Activated CD8-positive, alpha-beta memory T cell treated with anti-CD3 and anti-CD28 coated beads for 48 hours (primary cell): ENCODE measurements around the gene RTEL1.

ENCODE experiments used
- DNase-seq, 3 experiments: peaks; one replicate each; pipeline ENCODE4 v3.0.0-alpha.2; 2020; ENCODE audit warnings: low read depth in 2 of 3, low spot score in 2 of 3

RTEL1 gene

DNA sequence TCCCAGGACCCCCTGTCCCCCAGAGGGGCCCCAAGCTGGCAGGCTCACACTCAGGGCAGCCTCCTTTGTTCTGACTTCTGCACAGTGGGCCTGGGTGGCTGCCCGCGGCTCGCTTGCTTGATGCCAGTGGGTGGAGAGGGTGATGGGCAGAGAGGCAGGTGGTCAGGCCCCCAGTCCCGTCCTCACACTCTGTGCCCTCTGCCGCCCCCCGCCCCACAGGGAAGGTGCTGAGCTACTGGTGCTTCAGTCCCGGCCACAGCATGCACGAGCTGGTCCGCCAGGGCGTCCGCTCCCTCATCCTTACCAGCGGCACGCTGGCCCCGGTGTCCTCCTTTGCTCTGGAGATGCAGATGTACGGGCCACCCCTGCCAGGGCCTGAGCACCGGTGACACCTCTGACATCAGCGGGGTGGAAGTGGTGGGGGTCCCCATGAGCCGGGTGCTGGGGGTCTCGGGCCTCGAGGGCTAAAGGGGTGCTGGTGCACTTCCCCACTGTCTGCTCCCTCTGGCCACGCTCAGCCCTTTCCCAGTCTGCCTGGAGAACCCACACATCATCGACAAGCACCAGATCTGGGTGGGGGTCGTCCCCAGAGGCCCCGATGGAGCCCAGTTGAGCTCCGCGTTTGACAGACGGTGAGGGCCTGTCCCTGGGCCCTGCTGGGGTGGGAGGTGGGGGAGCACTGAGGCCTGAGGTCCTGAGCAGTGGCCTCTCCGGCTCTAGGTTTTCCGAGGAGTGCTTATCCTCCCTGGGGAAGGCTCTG, 29.5 kb downstream of the RTEL1 start:
- DNase-seq, result no peak

DNA sequence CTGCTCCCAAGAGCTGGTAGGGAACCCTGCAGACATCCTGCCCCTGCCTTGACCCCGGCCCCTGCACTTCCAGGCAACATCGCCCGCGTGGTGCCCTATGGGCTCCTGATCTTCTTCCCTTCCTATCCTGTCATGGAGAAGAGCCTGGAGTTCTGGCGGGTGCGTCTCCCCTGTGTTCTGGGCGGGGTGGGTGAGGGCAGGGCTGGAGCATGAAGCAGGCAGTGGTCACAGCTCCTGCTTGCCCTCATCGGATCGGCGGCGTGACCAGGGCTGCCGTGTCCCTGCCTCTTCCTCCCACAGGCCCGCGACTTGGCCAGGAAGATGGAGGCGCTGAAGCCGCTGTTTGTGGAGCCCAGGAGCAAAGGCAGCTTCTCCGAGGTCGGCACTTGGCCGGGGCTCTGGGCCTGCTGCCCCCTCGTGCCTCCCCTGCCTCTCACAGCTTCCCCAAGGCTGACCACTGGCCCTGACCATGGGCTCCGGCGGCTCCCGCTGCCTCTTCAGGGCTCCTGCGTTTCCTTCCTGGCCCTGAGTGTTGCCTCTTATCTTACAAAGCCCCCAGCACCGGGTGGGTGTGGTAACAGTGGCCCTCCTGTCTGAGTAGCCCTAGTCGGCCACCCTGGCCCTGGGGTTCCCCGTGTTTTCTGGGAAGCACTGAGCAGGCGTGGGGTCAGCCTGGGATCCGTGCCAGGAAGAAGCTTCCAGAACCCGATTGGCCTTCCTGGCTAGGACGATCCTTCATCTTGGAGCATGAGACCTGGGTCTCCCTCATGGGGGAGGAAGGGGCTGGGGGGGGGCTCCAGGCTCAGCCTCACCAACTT, 30.3 kb downstream of the RTEL1 start:
- DNase-seq, result no peak

DNA sequence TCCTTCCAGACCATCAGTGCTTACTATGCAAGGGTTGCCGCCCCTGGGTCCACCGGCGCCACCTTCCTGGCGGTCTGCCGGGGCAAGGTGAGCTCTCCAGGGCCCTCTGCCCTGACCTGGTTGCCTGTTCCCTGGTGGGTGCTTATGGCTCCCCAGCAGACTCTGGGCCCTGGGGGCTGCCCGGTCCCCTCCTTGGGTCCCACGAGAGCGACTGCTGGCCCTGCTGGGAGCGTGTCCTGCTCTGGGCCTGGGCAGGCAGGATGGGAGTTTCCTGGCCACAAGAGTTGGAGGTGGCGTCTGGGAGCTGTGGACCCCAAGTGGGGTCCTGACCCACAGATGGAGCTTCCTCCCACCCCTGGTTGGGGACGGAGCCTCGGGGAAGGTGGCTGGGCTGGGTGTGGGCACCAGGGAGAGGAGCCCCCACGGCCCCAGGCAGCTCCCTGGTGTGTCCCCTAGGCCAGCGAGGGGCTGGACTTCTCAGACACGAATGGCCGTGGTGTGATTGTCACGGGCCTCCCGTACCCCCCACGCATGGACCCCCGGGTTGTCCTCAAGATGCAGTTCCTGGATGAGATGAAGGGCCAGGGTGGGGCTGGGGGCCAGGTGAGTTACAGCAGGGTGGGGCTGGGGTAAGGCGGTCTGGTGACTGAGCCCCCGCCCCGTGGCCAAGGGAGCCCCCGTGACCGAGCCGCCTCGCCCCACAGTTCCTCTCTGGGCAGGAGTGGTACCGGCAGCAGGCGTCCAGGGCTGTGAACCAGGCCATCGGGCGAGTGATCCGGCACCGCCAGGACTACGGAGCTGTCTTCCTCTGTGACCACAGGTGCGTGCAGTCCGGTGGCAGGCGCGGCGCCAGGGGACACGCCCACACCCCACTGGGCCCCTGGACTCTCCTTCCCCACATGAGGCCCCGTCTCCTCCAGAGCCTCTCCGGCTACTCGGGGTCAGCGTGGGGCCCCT, 31.2 kb downstream of the RTEL1 start:
- no peak for DNase-seq

DNA sequence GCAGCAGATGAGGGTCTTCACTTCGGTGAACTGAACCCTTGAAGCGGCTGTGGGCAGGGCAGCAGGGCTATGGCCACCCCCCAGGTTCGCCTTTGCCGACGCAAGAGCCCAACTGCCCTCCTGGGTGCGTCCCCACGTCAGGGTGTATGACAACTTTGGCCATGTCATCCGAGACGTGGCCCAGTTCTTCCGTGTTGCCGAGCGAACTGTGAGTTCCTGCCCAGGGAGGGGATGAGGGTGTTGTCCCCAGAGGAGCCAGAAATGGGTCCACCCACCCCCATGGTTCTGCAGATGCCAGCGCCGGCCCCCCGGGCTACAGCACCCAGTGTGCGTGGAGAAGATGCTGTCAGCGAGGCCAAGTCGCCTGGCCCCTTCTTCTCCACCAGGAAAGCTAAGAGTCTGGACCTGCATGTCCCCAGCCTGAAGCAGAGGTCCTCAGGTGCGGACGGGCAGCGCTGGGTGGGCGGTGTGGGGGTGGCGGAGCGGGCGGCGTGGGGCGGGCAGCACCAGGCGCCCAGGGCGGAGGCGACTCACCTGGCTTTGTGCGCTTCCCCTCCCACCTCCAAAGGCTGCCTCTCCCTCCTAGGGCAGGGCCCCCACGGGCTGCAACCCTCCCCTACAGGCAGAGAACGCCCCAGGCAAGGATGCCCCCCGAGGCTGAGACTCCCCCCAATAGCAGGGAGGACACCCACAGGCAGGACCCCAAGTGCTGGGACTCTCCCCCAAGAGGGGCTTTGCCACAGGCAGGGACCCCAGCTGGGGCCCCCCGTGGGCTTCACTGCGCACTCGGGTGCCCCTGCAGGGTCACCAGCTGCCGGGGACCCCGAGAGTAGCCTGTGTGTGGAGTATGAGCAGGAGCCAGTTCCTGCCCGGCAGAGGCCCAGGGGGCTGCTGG, 32.1 kb downstream of the RTEL1 start:
- no peak for DNase-seq

- no peak for DNase-seq
These were observed 33.0 kb downstream of the RTEL1 start for GRCh38 chr20:63690898-63691710.

GRCh38 chr20:63691711-63692435, 33.8 kb downstream of the RTEL1 start:
- DNase-seq, result no peak

DNA sequence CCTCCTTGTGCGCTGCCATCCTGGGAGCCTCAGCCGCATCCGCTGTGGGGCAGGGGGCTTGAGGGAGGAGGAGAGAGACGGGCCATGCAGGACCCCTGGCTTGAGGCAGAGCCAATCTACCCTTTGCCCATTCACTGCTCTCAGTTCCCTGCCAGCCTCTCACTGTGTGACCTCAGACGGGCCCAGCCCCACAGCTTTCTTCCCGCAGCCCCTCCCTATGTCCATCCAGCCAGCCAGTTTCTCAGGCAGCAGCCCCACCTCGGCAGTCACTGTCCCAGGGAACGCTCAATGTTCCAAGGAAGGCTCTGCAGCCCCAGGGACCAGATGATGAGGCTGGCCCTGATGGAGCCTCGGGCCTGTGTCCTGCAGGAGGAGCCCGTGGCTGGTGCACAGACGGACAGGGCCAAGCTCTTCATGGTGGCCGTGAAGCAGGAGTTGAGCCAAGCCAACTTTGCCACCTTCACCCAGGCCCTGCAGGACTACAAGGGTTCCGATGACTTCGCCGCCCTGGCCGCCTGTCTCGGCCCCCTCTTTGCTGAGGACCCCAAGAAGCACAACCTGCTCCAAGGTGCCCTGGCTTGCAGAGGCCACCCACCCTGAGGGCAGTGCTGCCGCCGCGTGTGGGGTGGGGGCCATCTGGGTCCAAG, 34.4 kb downstream of the RTEL1 start:
- DNase-seq, result no peak

- no peak for DNase-seq
These were observed 35.1 kb downstream of the RTEL1 start for GRCh38 chr20:63693083-63693732.

DNA sequence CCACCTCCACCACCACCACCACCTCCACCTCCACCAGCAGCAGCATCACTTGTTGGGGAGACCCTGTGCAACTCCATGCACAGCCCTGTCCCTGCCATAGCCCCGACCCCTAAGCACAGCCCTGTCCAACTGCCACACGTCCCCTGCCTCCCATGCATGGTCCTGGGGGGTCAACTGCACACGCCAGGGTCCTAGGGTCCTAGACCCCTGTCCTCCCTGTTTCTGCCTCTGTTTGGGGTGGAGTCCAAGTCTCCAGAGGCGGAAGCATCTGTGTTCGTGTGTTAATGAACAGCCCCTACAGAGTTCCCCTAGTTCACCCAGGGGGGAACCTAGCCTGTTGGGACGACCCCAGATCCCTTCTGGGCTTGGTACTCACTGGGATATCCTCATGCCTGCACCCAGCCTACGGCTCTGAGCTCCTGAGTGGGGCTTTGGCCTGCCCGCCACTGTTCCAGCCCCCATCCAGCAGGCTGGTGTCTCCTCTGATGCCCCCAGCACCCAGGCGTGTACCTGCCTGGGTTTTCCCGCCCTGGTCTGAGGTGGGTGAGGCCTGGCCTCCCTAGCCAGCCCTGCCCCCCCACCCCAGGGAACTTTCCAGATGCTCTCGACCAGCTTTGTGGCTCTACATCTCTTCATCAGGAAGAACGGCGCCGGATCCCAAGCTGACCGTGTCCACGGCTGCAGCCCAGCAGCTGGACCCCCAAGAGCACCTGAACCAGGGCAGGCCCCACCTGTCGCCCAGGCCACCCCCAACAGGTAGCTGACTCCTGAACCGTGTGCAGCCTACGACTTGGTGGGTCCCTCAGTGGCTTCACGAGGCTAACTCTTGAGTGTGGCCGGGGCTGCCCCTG, 35.8 kb downstream of the RTEL1 start:
- no peak for DNase-seq

DNA sequence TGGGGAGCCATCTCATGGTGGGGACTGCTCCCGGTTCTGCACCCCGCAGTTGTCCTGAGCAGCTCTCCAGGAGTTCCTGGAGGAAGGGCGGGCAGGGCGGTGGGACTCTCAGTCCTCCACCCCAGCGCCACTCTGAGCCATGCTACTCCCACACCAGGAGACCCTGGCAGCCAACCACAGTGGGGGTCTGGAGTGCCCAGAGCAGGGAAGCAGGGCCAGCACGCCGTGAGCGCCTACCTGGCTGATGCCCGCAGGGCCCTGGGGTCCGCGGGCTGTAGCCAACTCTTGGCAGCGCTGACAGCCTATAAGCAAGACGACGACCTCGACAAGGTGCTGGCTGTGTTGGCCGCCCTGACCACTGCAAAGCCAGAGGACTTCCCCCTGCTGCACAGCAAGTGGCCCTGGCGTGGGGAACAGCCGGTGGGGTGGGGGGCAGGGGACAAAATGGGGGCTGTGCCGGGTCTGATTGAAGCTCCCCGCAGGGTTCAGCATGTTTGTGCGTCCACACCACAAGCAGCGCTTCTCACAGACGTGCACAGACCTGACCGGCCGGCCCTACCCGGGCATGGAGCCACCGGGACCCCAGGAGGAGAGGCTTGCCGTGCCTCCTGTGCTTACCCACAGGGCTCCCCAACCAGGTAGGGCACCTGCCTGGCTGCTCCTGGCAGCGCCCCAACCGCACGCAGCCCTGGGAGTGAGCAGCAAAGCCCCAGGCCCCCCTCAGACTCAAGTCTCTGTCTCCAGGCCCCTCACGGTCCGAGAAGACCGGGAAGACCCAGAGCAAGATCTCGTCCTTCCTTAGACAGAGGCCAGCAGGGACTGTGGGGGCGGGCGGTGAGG, 36.7 kb downstream of the RTEL1 start:
- no peak for DNase-seq

DNA sequence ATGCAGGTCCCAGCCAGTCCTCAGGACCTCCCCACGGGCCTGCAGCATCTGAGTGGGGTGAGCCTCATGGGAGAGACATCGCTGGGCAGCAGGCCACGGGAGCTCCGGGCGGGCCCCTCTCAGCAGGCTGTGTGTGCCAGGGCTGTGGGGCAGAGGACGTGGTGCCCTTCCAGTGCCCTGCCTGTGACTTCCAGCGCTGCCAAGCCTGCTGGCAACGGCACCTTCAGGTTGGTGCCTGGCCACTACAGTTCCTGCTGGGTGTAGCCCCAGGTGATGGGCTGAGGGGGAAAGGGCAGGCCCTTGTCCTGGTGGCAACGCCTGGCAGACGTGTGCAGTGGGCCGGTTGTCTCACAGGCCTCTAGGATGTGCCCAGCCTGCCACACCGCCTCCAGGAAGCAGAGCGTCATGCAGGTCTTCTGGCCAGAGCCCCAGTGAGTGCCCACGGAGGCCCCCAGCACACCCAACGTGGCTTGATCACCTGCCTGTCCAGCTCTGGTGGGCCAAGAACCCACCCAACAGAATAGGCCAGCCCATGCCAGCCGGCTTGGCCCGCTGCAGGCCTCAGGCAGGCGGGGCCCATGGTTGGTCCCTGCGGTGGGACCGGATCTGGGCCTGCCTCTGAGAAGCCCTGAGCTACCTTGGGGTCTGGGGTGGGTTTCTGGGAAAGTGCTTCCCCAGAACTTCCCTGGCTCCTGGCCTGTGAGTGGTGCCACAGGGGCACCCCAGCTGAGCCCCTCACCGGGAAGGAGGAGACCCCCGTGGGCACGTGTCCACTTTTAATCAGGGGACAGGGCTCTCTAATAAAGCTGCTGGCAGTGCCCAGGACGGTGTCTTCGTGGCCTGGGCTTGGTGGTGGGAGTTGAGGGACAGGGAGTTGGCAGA, 37.6 kb downstream of the RTEL1 start:
- no peak for DNase-seq

- no peak for DNase-seq
These were observed 38.2 kb downstream of the RTEL1 start for GRCh38 chr20:63696306-63696627.

DNA sequence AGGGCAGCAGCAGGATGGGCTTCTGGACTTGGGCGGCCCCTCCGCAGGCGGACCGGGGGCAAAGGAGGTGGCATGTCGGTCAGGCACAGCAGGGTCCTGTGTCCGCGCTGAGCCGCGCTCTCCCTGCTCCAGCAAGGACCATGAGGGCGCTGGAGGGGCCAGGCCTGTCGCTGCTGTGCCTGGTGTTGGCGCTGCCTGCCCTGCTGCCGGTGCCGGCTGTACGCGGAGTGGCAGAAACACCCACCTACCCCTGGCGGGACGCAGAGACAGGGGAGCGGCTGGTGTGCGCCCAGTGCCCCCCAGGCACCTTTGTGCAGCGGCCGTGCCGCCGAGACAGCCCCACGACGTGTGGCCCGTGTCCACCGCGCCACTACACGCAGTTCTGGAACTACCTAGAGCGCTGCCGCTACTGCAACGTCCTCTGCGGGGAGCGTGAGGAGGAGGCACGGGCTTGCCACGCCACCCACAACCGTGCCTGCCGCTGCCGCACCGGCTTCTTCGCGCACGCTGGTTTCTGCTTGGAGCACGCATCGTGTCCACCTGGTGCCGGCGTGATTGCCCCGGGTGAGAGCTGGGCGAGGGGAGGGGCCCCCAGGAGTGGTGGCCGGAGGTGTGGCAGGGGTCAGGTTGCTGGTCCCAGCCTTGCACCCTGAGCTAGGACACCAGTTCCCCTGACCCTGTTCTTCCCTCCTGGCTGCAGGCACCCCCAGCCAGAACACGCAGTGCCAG, 38.7 kb downstream of the RTEL1 start, which contains the start of gene TNFRSF6B:
Gene TNFRSF6B (plus strand): TSS at position 25 of the 729 bp plus-strand sequence. CDS start 116 bp downstream, at position 141.
- DNase-seq, result no peak

DNA sequence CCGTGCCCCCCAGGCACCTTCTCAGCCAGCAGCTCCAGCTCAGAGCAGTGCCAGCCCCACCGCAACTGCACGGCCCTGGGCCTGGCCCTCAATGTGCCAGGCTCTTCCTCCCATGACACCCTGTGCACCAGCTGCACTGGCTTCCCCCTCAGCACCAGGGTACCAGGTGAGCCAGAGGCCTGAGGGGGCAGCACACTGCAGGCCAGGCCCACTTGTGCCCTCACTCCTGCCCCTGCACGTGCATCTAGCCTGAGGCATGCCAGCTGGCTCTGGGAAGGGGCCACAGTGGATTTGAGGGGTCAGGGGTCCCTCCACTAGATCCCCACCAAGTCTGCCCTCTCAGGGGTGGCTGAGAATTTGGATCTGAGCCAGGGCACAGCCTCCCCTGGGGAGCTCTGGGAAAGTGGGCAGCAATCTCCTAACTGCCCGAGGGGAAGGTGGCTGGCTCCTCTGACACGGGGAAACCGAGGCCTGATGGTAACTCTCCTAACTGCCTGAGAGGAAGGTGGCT, 39.3 kb downstream of the RTEL1 start:
- no peak for DNase-seq
